HEK293T (cell line): ENCODE results near the gene NDUFB3.

Source experiments
- BHLHE40 ChIP-seq: fragments of 450-650 bp; IDR thresholded peaks from 2 replicates; pipeline ENCODE4 v1.6.1; 2016; ENCODE audit warnings: mild to moderate bottlenecking, moderate library complexity, borderline replicate concordance
- ELF4 ChIP-seq: fragments of 450-650 bp; IDR thresholded peaks from 2 replicates; pipeline ENCODE4 v1.6.1; 2017; ENCODE audit warnings: antibody characterized with exemption
- FOXK2 ChIP-seq: fragments of 450-650 bp; IDR thresholded peaks from 2 replicates; pipeline ENCODE4 v1.6.1; 2016; ENCODE audit warnings: mild to moderate bottlenecking
- FOXM1 ChIP-seq: fragments of 450-650 bp; IDR thresholded peaks from 2 replicates; pipeline ENCODE4 v1.6.1; 2017; ENCODE audit warnings: mild to moderate bottlenecking, borderline replicate concordance
- LEF1 ChIP-seq: fragments of 450-650 bp; IDR thresholded peaks from 2 replicates; pipeline ENCODE4 v1.6.1; 2017; ENCODE audit warnings: mild to moderate bottlenecking, borderline replicate concordance
- SP1 ChIP-seq: fragments of 450-650 bp; IDR thresholded peaks from 2 replicates; pipeline ENCODE4 v1.6.1; 2017
- SUZ12 ChIP-seq: fragments of 450-650 bp; IDR thresholded peaks from 2 replicates; pipeline ENCODE4 v1.6.1; 2016; ENCODE audit warnings: mild to moderate bottlenecking
- TF ChIP-seq, protein P1 (sequence below): fragments of 450-650 bp; IDR thresholded peaks from 2 replicates; pipeline ENCODE4 v1.6.1; 2016

DNA sequence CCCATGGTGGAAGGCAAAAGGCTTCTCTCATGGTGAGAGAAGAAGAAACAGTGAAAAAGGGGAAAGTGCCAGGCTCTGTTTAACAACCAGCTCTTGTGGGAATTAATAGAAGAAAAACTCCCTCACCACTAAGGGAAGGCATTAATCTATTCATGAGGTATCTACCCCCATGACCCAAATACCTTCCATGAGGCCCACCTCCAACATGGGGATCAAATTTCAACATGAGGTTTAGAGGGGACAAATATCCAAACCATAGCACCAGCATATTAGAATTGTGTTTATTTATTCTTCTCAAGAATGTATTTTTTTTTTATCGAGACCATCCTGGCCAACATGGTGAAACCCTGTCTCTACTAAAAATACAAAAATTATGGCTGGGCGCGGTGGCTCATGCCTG, 39.3 kb downstream of the NDUFB3 start:
- no peak for TF ChIP-seq BHLHE40
- TF ChIP-seq, protein P1, sequence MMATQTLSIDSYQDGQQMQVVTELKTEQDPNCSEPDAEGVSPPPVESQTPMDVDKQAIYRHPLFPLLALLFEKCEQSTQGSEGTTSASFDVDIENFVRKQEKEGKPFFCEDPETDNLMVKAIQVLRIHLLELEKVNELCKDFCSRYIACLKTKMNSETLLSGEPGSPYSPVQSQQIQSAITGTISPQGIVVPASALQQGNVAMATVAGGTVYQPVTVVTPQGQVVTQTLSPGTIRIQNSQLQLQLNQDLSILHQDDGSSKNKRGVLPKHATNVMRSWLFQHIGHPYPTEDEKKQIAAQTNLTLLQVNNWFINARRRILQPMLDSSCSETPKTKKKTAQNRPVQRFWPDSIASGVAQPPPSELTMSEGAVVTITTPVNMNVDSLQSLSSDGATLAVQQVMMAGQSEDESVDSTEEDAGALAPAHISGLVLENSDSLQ = no peak
- TF ChIP-seq LEF1 = no peak
- TF ChIP-seq FOXM1 = no peak
- no peak for TF ChIP-seq SUZ12
- no peak for TF ChIP-seq FOXK2
- TF ChIP-seq SP1 = no peak
- no peak for TF ChIP-seq ELF4
